Measurements from ENCODE around the gene MRRF.

Gene MRRF

DNA sequence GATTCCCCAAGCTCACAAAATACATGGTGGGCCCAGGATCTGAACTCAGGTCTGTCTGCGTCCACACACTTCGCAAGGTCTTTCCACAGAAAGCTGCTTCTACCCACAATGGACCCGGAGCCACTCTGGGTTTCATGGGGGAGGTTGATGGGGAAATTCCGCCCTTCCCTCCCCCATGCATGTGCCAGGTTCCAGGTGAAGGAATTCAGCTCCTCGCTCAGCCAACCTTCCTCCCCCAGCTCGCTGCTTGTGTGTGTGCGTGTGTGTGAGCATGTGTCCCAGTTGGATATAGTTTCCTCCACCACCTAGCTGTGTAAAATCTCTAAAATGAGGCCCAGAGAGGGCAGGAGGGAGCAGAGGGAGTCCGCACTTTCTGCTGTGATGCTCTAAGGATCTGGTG is 107.2 kb downstream of the MRRF start:
- Histone ChIP-seq H3F3A (ENCODE audit: low read depth) (no peaks in the 10 kb centered on the region), H3K4me1 (ENCODE audit: insufficient read depth, low read length, poor library complexity, severe bottlenecking) (peaks cover 23% of the 10 kb centered on the region), H3K27me3 (ENCODE audit: insufficient read depth, low read length, poor library complexity, severe bottlenecking) (no peaks in the 10 kb centered on the region), H3K4me3 (ENCODE audit: low read length, poor library complexity, severe bottlenecking) (peak overlapping the region; percentile 71), H3K9me3 (ENCODE audit: insufficient read depth, low read depth, low read length) (no peaks in the 10 kb centered on the region), H3K9ac (ENCODE audit: low read depth, low read length, poor library complexity, severe bottlenecking) (peak overlapping the region; percentile 64), H3K36me3 (ENCODE audit: insufficient read depth, low read length) (no peaks in the 10 kb centered on the region), H4K20me1 (ENCODE audit: insufficient read depth, low read length, poor library complexity, severe bottlenecking) (no peaks in the 10 kb centered on the region), H3K79me2 (ENCODE audit: insufficient read depth, low read length) (no peaks in the 10 kb centered on the region), H2AFZ (ENCODE audit: low read length) (no peak overlapping the region), H3K9me2 (replicated peaks; ENCODE audit: low read depth, low read length) (no peaks in the 10 kb centered on the region), H3K4me2 (ENCODE audit: low read depth, low read length, poor library complexity, severe bottlenecking) (peak overlapping the region; percentile 78)
- TF ChIP-seq EZH2phosphoT487 (IDR thresholded peaks at IDR 0.05; ENCODE audit: borderline replicate concordance), result no peak

DNA sequence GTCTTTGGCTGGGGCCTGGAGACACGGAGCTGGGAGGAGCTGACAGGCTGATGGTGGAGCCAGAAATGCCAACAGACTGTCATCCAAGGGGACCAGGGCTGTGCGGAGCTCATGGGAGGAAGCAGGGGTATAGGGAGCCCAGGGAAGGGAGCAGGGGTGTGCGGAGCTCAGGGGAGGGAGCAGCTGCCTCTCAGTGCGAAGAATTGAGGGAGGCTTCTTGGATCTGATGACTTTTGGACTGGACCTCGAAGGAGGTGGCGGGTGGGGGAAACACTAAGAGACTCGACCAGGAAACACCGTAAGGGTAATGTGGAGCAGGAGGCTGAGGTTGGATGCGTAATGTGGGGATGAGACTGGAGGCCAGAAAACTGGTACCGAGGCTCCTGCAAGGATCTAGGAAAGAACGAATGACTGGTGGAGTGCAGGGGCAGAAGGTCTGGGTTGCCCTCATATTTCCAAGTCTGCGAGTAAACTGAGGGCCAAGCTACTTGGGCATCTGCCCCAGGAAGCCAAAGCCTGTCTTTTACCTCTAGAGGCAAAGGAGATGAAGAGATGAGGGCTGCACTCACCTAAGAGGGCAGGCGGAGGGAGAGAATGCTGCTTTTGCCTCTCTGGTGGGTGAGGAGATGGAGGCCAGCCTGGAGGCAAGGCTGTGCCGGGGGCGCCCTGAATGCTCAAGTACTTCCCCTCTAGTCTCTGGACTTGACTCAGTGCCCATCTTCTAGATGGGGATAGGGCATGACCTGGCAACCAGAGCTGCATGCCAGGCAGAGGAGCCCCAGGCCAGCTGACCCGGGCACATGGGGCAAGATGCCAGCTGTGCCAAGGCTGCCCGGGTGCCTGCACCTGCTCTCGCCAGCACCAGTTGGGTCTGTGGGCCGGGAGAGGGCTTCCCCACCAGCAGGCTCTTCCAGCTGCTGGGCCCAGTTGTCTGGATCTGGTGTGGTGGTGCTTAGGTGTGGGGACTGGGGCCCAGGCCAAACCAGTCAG is 108.5 kb downstream of the MRRF start:
- no peak overlapping the region for H3K4me3 ChIP-seq (ENCODE audit: low read length, poor library complexity, severe bottlenecking)
- H3K27me3 ChIP-seq (ENCODE audit: insufficient read depth, low read length, poor library complexity, severe bottlenecking), result no peaks in the 10 kb centered on the region
- H3K9ac ChIP-seq (ENCODE audit: low read depth, low read length, poor library complexity, severe bottlenecking), result no peak overlapping the region
- no peak for TF ChIP-seq EZH2phosphoT487 (IDR thresholded peaks at IDR 0.05; ENCODE audit: borderline replicate concordance)
- TF ChIP-seq, protein P1, sequence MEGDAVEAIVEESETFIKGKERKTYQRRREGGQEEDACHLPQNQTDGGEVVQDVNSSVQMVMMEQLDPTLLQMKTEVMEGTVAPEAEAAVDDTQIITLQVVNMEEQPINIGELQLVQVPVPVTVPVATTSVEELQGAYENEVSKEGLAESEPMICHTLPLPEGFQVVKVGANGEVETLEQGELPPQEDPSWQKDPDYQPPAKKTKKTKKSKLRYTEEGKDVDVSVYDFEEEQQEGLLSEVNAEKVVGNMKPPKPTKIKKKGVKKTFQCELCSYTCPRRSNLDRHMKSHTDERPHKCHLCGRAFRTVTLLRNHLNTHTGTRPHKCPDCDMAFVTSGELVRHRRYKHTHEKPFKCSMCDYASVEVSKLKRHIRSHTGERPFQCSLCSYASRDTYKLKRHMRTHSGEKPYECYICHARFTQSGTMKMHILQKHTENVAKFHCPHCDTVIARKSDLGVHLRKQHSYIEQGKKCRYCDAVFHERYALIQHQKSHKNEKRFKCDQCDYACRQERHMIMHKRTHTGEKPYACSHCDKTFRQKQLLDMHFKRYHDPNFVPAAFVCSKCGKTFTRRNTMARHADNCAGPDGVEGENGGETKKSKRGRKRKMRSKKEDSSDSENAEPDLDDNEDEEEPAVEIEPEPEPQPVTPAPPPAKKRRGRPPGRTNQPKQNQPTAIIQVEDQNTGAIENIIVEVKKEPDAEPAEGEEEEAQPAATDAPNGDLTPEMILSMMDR (conservative IDR thresholded peaks at IDR 0.05; ENCODE audit: low read length), result no peak
- H3K36me3 ChIP-seq (ENCODE audit: insufficient read depth, low read length), result no peaks in the 10 kb centered on the region
- no peaks in the 10 kb centered on the region for H3F3A ChIP-seq (ENCODE audit: low read depth)
- no peaks in the 10 kb centered on the region for H3K79me2 ChIP-seq (ENCODE audit: insufficient read depth, low read length)
- no peak overlapping the region for H2AFZ ChIP-seq (ENCODE audit: low read length)
- H3K4me2 ChIP-seq (ENCODE audit: low read depth, low read length, poor library complexity, severe bottlenecking), result no peak overlapping the region
- no peaks in the 10 kb centered on the region for H3K9me3 ChIP-seq (ENCODE audit: insufficient read depth, low read depth, low read length)
- H3K9me2 ChIP-seq (replicated peaks; ENCODE audit: low read depth, low read length), result no peaks in the 10 kb centered on the region
- H3K4me1 ChIP-seq (ENCODE audit: insufficient read depth, low read length, poor library complexity, severe bottlenecking), result peaks cover 23% of the 10 kb centered on the region
- no peaks in the 10 kb centered on the region for H4K20me1 ChIP-seq (ENCODE audit: insufficient read depth, low read length, poor library complexity, severe bottlenecking)

DNA sequence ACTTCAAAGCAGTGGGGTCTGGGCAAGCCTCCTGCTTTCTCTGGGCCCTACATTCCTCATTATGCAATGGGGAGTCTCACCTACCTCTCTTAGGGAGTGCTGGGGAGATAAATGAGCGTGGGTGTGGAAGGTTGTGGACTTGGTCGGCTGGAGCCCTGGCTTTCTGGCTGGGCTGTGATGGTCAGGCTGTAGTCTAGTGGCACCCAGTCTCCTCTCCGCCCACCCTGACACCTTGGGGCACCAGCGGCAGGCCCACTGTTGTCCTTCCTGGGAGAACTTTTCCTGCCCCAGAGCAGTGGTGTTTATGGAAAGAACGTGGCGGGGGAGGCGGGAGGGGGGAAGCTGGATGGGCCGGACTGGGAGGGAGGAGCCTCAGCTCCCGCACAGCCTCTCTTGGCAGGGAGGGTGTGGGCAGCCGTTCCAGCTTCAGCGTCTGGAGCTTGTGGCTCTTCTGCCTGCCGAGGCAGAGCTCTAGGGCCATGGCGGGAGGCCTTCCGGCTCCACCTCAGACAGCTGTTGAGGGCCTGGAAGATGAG is 110.3 kb downstream of the MRRF start:
- H4K20me1 ChIP-seq (ENCODE audit: insufficient read depth, low read length, poor library complexity, severe bottlenecking), result no peaks in the 10 kb centered on the region
- peaks cover 23% of the 10 kb centered on the region for H3K4me1 ChIP-seq (ENCODE audit: insufficient read depth, low read length, poor library complexity, severe bottlenecking)
- peaks cover 6% of the 10 kb centered on the region; the same call in 1 of the 2 replicates for H3K9me3 ChIP-seq (ENCODE audit: insufficient read depth, low read depth, low read length)
- no peaks in the 10 kb centered on the region for H3K27me3 ChIP-seq (ENCODE audit: insufficient read depth, low read length, poor library complexity, severe bottlenecking)
- H3K79me2 ChIP-seq (ENCODE audit: insufficient read depth, low read length), result no peaks in the 10 kb centered on the region
- no peak overlapping the region for H3K4me3 ChIP-seq (ENCODE audit: low read length, poor library complexity, severe bottlenecking)
- no peak overlapping the region for H3K9ac ChIP-seq (ENCODE audit: low read depth, low read length, poor library complexity, severe bottlenecking)
- no peaks in the 10 kb centered on the region for H3F3A ChIP-seq (ENCODE audit: low read depth)
- H2AFZ ChIP-seq (ENCODE audit: low read length), result no peak overlapping the region
- TF ChIP-seq, protein P1 (conservative IDR thresholded peaks at IDR 0.05; ENCODE audit: low read length), result no peak
- H3K4me2 ChIP-seq (ENCODE audit: low read depth, low read length, poor library complexity, severe bottlenecking), result no peak overlapping the region
- H3K9me2 ChIP-seq (replicated peaks; ENCODE audit: low read depth, low read length), result no peaks in the 10 kb centered on the region
- no peaks in the 10 kb centered on the region for H3K36me3 ChIP-seq (ENCODE audit: insufficient read depth, low read length)
